ENCODE data around the gene STT3A. TPM values are rescaled to one million over a fixed set of nuclear protein-coding genes. Genes with fewer than 3 reads are reported as not detected.
A peak's percentile ranks its signal among the peaks of the same experiment; 100 is the strongest.

The STT3A gene
- total and polyA plus RNA-seq, 2 of the 13 experiments (the other 11 are each of a cell fraction or from before 2014, with no cell fraction given) = 229 to 319 TPM

DNA sequence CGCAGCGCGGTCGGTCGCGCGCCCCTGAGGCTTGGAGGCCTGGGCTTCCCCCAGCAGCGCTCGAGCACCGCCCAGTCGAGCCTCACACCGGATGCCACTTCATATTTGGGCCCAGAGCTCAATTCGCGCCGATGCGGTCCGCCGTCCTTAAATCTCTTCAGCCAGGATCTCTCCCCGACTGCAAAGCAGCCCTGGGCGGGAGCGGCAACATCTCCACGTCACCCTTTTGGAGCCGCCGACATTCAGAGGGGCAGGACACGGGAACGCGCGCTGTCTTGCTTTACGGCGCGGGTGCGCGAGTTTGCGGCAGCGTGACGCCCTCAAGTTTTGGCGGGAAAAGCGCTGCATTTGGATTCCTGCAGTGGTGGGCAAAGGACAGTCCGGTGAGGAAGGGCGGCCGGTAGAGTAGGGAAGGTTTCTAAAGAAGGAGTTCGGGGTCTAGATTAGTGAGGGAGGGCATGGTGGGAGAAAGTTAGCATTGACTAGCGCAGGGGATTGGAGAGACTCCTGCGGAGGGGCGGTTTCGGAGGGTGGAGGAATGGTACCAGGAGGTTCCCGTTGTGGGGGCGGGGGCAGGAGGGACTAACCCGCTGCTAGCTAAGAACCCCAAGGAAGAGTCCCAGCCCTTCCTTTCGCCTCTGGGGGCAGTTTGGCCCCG, 33.1 kb downstream of the STT3A start (continued):
- TF ChIP-seq, protein P1, sequence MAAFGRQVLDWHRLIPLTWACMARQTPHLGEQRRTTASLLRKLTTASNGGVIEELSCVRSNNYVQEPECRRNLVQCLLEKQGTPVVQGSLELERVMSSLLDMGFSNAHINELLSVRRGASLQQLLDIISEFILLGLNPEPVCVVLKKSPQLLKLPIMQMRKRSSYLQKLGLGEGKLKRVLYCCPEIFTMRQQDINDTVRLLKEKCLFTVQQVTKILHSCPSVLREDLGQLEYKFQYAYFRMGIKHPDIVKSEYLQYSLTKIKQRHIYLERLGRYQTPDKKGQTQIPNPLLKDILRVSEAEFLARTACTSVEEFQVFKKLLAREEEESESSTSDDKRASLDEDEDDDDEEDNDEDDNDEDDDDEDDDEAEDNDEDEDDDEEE (CRISPR knock-in tag; IDR thresholded peaks at IDR 0.05) = peak; percentile 98
- TF ChIP-seq HINFP (CRISPR knock-in tag; IDR thresholded peaks at IDR 0.05; ENCODE audit: low read depth) (0 out of 2 replicates have a peak, but pooled peaks have one; percentile 77), ZNF781 (CRISPR knock-in tag; IDR thresholded peaks at IDR 0.05; ENCODE audit: borderline replicate concordance, not compliant biosample characterization) (peak; percentile 94), TFDP2 (CRISPR knock-in tag; IDR thresholded peaks at IDR 0.05) (peak; percentile 100), ZNF292 (CRISPR knock-in tag; IDR thresholded peaks at IDR 0.05; ENCODE audit: borderline replicate concordance, low read depth) (peak; percentile 74), PCBP2 (optimal IDR thresholded peaks at IDR 0.05; ENCODE audit: low read depth, low read length, poor library complexity, severe bottlenecking) (no peak), ZNF432 (CRISPR knock-in tag; IDR thresholded peaks at IDR 0.05; ENCODE audit: borderline replicate concordance) (no peak), MIER3 (CRISPR knock-in tag; IDR thresholded peaks at IDR 0.05; ENCODE audit: borderline replicate concordance) (peak; percentile 29; the same call in 1 of the 2 replicates), ZKSCAN1 (IDR thresholded peaks at IDR 0.05; ENCODE audit: low read length) (no peak), ZNF431 (CRISPR knock-in tag; IDR thresholded peaks at IDR 0.05; ENCODE audit: borderline replicate concordance, low read depth) (peak; percentile 52; the same call in 1 of the 2 replicates), TGIF2 (CRISPR knock-in tag; IDR thresholded peaks at IDR 0.05) (peak; percentile 52), NR2F1 (CRISPR knock-in tag; IDR thresholded peaks at IDR 0.05) (no peak), ISL2 (CRISPR knock-in tag; IDR thresholded peaks at IDR 0.05) (peak; percentile 86), ZNF660 (CRISPR knock-in tag; IDR thresholded peaks at IDR 0.05; ENCODE audit: borderline replicate concordance, low read depth) (no peak), DRAP1 (CRISPR knock-in tag; IDR thresholded peaks at IDR 0.05) (no peak; the same call in none of the 2 replicates), ZNF639 (CRISPR knock-in tag; conservative IDR thresholded peaks at IDR 0.05) (no peak)
- TF ChIP-seq, protein P2, sequence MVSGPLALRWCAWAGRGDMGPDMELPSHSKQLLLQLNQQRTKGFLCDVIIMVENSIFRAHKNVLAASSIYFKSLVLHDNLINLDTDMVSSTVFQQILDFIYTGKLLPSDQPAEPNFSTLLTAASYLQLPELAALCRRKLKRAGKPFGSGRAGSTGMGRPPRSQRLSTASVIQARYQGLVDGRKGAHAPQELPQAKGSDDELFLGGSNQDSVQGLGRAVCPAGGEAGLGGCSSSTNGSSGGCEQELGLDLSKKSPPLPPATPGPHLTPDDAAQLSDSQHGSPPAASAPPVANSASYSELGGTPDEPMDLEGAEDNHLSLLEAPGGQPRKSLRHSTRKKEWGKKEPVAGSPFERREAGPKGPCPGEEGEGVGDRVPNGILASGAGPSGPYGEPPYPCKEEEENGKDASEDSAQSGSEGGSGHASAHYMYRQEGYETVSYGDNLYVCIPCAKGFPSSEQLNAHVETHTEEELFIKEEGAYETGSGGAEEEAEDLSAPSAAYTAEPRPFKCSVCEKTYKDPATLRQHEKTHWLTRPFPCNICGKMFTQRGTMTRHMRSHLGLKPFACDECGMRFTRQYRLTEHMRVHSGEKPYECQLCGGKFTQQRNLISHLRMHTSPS (CRISPR knock-in tag; IDR thresholded peaks at IDR 0.05; ENCODE audit: low read depth) = no peak
- TF ChIP-seq, protein P3, sequence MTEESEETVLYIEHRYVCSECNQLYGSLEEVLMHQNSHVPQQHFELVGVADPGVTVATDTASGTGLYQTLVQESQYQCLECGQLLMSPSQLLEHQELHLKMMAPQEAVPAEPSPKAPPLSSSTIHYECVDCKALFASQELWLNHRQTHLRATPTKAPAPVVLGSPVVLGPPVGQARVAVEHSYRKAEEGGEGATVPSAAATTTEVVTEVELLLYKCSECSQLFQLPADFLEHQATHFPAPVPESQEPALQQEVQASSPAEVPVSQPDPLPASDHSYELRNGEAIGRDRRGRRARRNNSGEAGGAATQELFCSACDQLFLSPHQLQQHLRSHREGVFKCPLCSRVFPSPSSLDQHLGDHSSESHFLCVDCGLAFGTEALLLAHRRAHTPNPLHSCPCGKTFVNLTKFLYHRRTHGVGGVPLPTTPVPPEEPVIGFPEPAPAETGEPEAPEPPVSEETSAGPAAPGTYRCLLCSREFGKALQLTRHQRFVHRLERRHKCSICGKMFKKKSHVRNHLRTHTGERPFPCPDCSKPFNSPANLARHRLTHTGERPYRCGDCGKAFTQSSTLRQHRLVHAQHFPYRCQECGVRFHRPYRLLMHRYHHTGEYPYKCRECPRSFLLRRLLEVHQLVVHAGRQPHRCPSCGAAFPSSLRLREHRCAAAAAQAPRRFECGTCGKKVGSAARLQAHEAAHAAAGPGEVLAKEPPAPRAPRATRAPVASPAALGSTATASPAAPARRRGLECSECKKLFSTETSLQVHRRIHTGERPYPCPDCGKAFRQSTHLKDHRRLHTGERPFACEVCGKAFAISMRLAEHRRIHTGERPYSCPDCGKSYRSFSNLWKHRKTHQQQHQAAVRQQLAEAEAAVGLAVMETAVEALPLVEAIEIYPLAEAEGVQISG (CRISPR knock-in tag; IDR thresholded peaks at IDR 0.05) = peak; percentile 97
